ENCODE data around the gene WRAP73. TPM values are rescaled to one million over a fixed set of nuclear protein-coding genes. Genes with fewer than 3 reads are reported as not detected.

WRAP73 gene
- total RNA-seq, 1 donor from 2014 or later = 38.6 TPM

GRCh38 chr1:3632716-3633343 is 17.1 kb downstream of the WRAP73 start:
- intact Hi-C loops (cut with micrococcal nuclease) = no loop called here

GRCh38 chr1:3632298-3632697 is 17.6 kb downstream of the WRAP73 start:
- intact Hi-C loops (cut with micrococcal nuclease) = no loop called here

- intact Hi-C loops (cut with micrococcal nuclease) = no loop called here
Observed at GRCh38 chr1:3631320-3632260, 18.3 kb downstream of the WRAP73 start.

- intact Hi-C loops (cut with micrococcal nuclease) = no loop called here
Observed at GRCh38 chr1:3630914-3631313, 19.0 kb downstream of the WRAP73 start.

- intact Hi-C loops (cut with micrococcal nuclease) = no loop called here
Observed at GRCh38 chr1:3630161-3630611, 19.7 kb downstream of the WRAP73 start.

GRCh38 chr1:3629561-3630160 is 20.2 kb downstream of the WRAP73 start:
- intact Hi-C loops (cut with micrococcal nuclease) = loop anchor here (10.0 kb wide), 1 partner anchor 95 kb away; no protein-coding TSS in a partner anchor

GRCh38 chr1:3628445-3628844 is 21.5 kb downstream of the WRAP73 start:
- intact Hi-C loops (cut with micrococcal nuclease) = loop anchor here (10.0 kb wide), 1 partner anchor 96 kb away; no protein-coding TSS in a partner anchor

- intact Hi-C loops (cut with micrococcal nuclease) = loop anchor here (10.0 kb wide), 1 partner anchor 97 kb away; no protein-coding TSS in a partner anchor
Observed at GRCh38 chr1:3627515-3628253, 22.2 kb downstream of the WRAP73 start.

GRCh38 chr1:3626025-3626424 is 23.9 kb downstream of the WRAP73 start:
- intact Hi-C loops (cut with micrococcal nuclease) = loop anchor here (10.0 kb wide), 1 partner anchor 99 kb away; no protein-coding TSS in a partner anchor

GRCh38 chr1:3625151-3625907 is 24.6 kb downstream of the WRAP73 start:
- intact Hi-C loops (cut with micrococcal nuclease) = loop anchor here (1.0 to 10.0 kb wide), 2 partner anchors 99 to 171 kb away; partner anchors contain the start of gene LRRC47

GRCh38 chr1:3624200-3625136 is 25.4 kb downstream of the WRAP73 start, which contains the start of gene TPRG1L:
TSS of gene TPRG1L (plus strand) at chr1:3625015. CDS start at chr1:3625073, 58 bp downstream.
- intact Hi-C loops (cut with micrococcal nuclease) = loop anchor here (1.0 to 10.0 kb wide), 4 partner anchors 26 to 278 kb away; partner anchors contain the start of genes C1orf174, LRRC47 and WRAP73

GRCh38 chr1:3623441-3624199 is 26.3 kb downstream of the WRAP73 start:
- intact Hi-C loops (cut with micrococcal nuclease) = loop anchor here (1.0 to 10.0 kb wide), 3 partner anchors 27 to 279 kb away; partner anchors contain the start of genes C1orf174 and WRAP73

- intact Hi-C loops (cut with micrococcal nuclease) = loop anchor here (5.0 to 10.0 kb wide), 2 partner anchors 103 to 280 kb away; partner anchors contain the start of gene C1orf174
Observed at GRCh38 chr1:3622102-3622501, 27.8 kb downstream of the WRAP73 start.

- intact Hi-C loops (cut with micrococcal nuclease) = loop anchor here (5.0 to 10.0 kb wide), 2 partner anchors 104 to 281 kb away; partner anchors contain the start of gene C1orf174
Observed at GRCh38 chr1:3621151-3621671, 28.7 kb downstream of the WRAP73 start.

- intact Hi-C loops (cut with micrococcal nuclease) = loop anchor here (5.0 to 10.0 kb wide), 2 partner anchors 104 to 282 kb away; partner anchors contain the start of gene C1orf174
Observed at GRCh38 chr1:3620708-3621107, 29.2 kb downstream of the WRAP73 start.

- intact Hi-C loops (cut with micrococcal nuclease) = loop anchor here (1.0 kb wide), 3 partner anchors 54 to 166 kb away; no protein-coding TSS in a partner anchor
Observed at GRCh38 chr1:3618881-3619671, 30.8 kb downstream of the WRAP73 start.

- intact Hi-C loops (cut with micrococcal nuclease) = no loop called here
Observed at GRCh38 chr1:3618531-3618880, 31.4 kb downstream of the WRAP73 start.
